ENCODE measurements around the gene AGAP1.

The AGAP1 gene

GRCh38 chr2:236014408-236015131 lies 520.7 kb downstream of the AGAP1 start:
- no peak for DNase-seq (ENCODE audit: low read depth in 2 of 3, low spot score in 1 of 3)

GRCh38 chr2:236015171-236015570 lies 521.3 kb downstream of the AGAP1 start:
- no peak for DNase-seq (ENCODE audit: low read depth in 2 of 3, low spot score in 1 of 3)

GRCh38 chr2:236016496-236016895 lies 522.7 kb downstream of the AGAP1 start:
- DNase-seq (ENCODE audit: low read depth in 2 of 3, low spot score in 1 of 3), result no peak

GRCh38 chr2:236017446-236017845 lies 523.6 kb downstream of the AGAP1 start:
- DNase-seq (ENCODE audit: low read depth in 2 of 3, low spot score in 1 of 3), result no peak

GRCh38 chr2:236019434-236019833 lies 525.6 kb downstream of the AGAP1 start:
- DNase-seq (ENCODE audit: low read depth in 2 of 3, low spot score in 1 of 3), result no peak

- no peak for DNase-seq (ENCODE audit: low read depth in 2 of 3, low spot score in 1 of 3)
Measured at GRCh38 chr2:236021499-236022057, 527.7 kb downstream of the AGAP1 start.

GRCh38 chr2:236022128-236022527 lies 528.3 kb downstream of the AGAP1 start:
- DNase-seq (ENCODE audit: low read depth in 2 of 3, low spot score in 1 of 3), result no peak

GRCh38 chr2:236025892-236026291 lies 532.0 kb downstream of the AGAP1 start:
- no peak for DNase-seq (ENCODE audit: low read depth in 2 of 3, low spot score in 1 of 3)

GRCh38 chr2:236026841-236027240 lies 533.0 kb downstream of the AGAP1 start:
- DNase-seq (ENCODE audit: low read depth in 2 of 3, low spot score in 1 of 3), result no peak

GRCh38 chr2:236028066-236028465 lies 534.2 kb downstream of the AGAP1 start:
- DNase-seq (ENCODE audit: low read depth in 2 of 3, low spot score in 1 of 3), result no peak

GRCh38 chr2:236033462-236033861 lies 539.6 kb downstream of the AGAP1 start:
- DNase-seq (ENCODE audit: low read depth in 2 of 3, low spot score in 1 of 3), result no peak

- DNase-seq (ENCODE audit: low read depth in 2 of 3, low spot score in 1 of 3), result no peak
Measured at GRCh38 chr2:236034974-236035373, 541.1 kb downstream of the AGAP1 start.

GRCh38 chr2:236036045-236036444 lies 542.2 kb downstream of the AGAP1 start:
- no peak for DNase-seq (ENCODE audit: low read depth in 2 of 3, low spot score in 1 of 3)

- DNase-seq (ENCODE audit: low read depth in 2 of 3, low spot score in 1 of 3), result no peak
Measured at GRCh38 chr2:236038096-236038495, 544.3 kb downstream of the AGAP1 start.

GRCh38 chr2:236040600-236041328 lies 546.9 kb downstream of the AGAP1 start:
- DNase-seq (ENCODE audit: low read depth in 2 of 3, low spot score in 1 of 3), result no peak

- DNase-seq (ENCODE audit: low read depth in 2 of 3, low spot score in 1 of 3), result no peak
Measured at GRCh38 chr2:236041616-236042015, 547.8 kb downstream of the AGAP1 start.

- DNase-seq (ENCODE audit: low read depth in 2 of 3, low spot score in 1 of 3), result no peak
Measured at GRCh38 chr2:236042087-236042486, 548.2 kb downstream of the AGAP1 start.

- DNase-seq (ENCODE audit: low read depth in 2 of 3, low spot score in 1 of 3), result no peak
Measured at GRCh38 chr2:236044191-236044590, 550.3 kb downstream of the AGAP1 start.

- no peak for DNase-seq (ENCODE audit: low read depth in 2 of 3, low spot score in 1 of 3)
Measured at GRCh38 chr2:236045251-236046235, 551.7 kb downstream of the AGAP1 start.

- no peak for DNase-seq (ENCODE audit: low read depth in 2 of 3, low spot score in 1 of 3)
Measured at GRCh38 chr2:236046715-236047114, 552.9 kb downstream of the AGAP1 start.

GRCh38 chr2:236047176-236047575 lies 553.3 kb downstream of the AGAP1 start:
- DNase-seq (ENCODE audit: low read depth in 2 of 3, low spot score in 1 of 3), result no peak
